Fibroblast of skin of left biceps (primary cell): ENCODE results near the gene TOP3B.
"Not testable (repeated sequence)": the region's sequence is repeated elsewhere in the genome, so short reads cannot be mapped to it uniquely, and the experiment has no call there.

Source experiments
- DNase-seq, 2 experiments: peaks; one replicate each; pipeline ENCODE4 v3.0.0-alpha.2; 2013; ENCODE audit warnings: low read depth in 2 of 2

TOP3B gene

DNA sequence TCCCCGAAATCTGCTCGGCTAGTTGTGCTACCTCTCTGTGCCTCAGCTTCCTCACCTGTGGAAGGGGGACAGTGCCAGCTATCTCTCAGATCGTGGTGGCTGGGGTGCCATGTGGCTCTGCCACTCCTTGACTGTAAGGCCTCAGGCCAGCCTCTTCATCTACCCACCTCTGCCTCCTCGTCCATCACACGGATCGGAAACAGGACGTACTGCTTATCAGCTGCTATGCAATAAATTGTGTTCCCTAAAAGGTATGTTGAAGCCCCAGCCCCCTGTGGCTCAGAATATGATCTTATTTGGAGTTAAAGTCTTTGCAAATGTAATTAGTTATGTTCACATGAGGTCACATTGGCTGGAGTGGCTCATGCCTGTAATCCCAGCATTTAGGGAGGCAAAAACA, 37.7 kb downstream of the TOP3B start:
- no peak for DNase-seq

DNA sequence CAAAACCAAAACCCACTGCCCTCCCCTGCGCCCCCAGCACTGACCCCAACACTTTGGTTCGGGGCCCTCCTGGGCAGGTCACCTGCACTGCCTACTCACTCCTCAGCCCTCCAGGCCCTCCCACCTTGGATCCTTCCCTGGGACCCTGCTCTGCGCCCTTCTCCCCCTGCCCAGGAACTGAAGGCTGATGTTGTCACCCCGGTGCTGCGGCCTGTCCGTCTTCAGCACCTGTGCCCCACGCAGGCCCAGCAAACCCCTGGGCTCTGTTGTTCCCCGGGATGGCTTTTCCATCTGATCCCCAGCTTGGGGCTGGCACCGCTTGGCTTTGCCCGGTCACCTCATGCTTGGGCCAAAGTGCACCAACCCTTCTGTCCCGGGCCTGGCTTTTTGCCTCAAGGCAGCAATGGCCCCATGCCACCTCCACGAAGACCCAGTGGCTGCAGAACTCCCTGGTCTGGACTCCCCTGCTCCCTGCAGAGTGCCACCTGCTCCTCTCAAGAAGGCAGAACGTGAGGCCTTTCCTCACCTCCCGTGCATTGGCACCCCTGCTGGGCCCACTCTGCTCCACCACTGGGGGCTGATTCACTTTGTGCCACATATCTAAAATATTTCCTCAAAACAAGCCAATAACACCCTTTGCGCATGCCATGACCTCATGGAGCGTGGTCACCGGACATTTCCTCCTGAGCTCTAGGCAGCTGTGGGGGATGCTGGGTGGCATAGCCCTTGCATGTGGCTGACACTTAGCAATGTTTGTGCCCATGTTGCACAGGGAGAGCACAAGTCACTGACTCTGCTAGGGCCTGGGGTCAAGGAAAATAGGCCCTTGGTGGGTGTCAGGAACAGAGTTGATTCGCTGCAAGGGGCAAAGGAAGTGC, 38.8 kb downstream of the TOP3B start:
- DNase-seq = no peak

GRCh38 chr22:21942407-21943343, 39.9 kb downstream of the TOP3B start:
- DNase-seq = peak; percentile 47 to 48

DNA sequence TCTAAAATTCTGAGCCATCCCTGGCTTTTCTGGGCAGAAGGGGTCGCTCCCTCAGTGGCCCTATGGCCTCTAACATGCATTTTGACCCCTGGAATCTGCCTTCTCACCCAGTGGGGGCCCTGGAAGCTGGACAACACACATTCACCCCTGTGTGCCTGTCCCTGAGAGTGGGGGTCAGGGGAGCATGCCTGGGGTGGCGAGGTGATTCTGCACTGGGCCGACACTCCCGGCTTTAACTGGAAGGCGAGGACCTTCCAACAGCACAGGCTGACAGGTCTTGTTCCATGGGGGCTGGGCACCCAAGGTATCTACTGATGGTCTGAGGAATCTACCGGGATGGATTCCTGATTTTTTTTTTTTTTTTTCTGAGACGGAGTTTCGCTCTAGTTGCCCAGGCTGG, 40.7 kb downstream of the TOP3B start:
- DNase-seq = no peak

- no peak for DNase-seq
Observed at GRCh38 chr22:21940521-21940920, 42.1 kb downstream of the TOP3B start.

DNA sequence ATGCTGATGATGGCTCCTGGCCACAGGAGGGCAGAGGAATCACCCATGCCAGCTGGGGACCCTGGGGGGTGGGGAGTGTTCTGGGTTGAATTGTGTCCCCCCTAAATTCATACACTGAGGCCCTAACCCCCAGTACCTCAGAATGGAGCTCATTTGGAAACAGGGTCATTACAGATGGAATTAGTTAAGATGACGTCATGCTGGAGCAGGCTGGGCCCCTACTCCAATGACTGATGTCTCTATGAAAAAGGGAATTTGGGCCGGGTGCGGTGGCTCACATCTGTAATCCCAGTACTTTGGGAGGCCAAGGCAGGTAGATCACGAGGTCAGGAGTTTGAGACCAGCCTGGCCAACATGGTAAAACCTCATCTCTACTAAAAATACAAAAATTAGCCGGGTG, 42.7 kb downstream of the TOP3B start:
- not testable (repeated sequence) for DNase-seq

DNA sequence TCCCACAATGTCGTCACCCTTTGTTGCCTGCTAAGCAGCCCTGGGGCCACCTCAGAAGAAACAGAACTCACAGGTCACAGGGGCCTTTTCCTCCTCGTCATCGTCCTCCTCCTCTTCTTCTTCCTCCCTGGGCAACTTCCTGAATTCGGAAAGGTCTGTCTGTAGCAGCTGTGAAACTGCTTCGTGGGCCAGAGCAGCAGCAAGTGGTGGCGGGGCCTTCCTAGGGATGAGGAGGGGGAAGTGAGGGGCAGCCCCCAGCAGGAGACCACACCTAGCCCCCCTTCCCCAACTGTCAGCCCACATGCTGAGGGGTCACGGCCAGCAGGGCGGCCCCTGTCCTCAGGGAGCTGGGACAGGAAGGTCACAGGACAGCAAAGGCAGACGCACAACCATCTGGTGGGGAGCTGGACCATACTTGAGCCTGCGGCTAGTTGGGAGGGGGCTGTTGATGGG, 43.1 kb downstream of the TOP3B start:
- DNase-seq = no peak

GRCh38 chr22:21938906-21939305, 43.7 kb downstream of the TOP3B start:
- DNase-seq = no peak

DNA sequence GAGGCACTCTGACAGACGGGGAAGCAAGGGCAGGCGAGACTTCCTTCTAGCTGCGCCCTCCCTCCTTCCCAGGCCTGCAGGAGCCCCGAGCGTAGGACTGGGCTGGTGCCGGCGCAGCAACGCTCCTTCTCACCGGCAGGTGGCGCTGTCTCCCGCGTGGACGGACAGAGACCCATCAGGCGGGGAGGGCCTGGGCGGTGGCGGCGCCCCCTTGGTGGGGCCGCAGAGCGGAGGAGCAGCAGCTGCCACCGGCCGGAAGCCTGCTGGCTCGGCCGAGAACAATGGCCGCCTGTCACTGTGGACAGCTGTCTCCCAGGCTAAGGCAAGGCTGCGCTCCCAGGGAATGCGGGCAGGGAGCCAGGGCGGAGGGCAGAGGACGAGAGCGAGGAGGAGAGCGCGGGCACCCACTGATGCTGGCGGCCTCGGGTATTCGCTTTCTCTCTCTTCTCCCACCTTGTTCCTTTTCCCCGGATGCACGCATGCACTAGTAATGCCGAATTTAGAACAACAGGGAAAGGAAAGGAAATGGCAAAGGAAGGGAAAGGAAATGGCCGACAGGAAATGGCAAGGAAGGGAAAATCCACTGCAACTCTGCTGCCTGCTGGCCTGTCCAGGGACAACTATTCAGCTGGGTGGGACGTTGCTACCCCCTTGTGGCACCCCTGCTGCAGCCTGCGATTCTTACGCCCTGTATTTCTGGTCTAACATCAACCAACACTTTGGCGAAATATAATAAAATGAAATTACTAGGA, 44.3 kb downstream of the TOP3B start:
- DNase-seq = peak; percentile 72 to 74

GRCh38 chr22:21937821-21938070, 44.8 kb downstream of the TOP3B start:
- no peak for DNase-seq

DNA sequence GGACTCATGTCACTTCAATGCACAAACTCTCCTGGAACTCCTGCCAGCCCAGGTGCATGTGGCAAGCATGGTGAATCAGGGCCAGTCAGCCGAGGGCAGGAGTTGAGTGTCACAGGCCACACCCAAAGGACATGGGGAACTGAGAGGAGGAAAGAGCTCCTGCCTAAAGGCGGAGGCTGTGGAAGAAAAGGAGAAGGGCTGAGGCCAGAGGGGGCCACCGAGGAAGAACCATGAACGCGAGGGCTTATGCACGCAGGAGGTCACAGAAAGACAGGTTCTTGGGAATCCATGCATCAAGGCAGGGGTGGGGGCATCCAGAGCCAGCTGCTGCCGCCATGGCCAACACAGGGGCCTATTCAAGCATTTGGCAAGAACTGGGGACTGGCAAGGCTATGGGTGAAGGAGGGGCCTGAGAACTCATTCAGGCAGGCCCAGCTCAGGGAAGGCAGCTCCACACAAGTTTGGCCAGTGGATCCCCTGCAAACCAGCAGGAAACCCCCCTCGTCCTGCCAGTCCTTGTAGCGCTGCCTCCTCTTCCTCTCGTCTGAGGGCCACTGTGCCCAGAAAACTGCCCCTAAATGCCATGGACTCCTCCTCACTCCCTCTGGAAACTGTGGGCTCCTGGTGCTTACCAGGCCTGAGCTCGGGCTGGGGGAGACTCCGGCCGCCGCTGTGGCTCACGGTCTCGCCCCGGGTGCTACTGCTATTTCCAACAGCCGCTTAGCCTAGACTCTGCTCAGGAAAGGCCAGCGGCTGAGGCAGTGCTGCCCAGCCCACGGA, 45.4 kb downstream of the TOP3B start:
- no peak for DNase-seq

GRCh38 chr22:21936151-21936775, 46.3 kb downstream of the TOP3B start:
- DNase-seq = no peak

GRCh38 chr22:21933910-21934309, 48.7 kb downstream of the TOP3B start:
- DNase-seq = no peak

DNA sequence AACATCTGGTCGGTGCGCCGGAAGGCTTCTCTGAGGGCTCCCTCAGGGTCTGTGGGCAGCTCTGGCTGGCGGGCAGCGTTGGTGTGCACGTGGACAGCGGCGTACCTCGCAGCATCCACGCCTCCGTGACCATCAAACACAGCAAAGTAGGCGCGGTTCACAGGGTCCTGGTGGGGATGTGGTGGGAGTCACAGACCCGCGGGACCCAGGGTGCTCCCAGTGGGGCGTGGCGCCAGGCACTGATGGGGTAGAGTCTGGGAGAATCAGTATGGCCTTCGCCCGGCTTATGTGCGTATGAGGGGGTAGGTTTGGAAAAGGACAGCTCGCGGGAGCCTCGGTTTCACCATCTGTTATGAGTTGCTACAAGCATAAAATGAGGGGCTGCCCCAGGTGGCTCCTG, 49.2 kb downstream of the TOP3B start:
- DNase-seq = no peak

DNA sequence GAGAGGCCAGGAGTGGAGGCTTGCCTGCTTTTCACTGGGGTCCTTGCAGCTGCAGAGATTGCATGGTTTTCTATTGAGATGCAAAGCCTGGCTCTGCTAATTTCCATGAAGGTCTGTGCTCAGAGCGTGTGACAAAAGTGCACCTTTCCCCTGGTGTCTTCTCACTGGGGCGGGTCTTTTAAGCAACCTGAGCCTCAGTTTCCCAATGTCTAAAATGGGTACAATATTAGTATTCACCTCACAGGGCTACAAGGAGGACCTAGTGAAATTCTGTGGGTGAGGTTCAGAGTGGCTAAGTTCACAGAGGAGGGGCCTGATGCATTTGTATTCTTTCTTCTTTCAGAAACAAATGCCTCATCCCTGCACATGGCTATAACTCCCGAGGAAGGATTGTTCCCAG, 50.2 kb downstream of the TOP3B start:
- no peak for DNase-seq

GRCh38 chr22:21931056-21931455, 51.5 kb downstream of the TOP3B start:
- DNase-seq = no peak

DNA sequence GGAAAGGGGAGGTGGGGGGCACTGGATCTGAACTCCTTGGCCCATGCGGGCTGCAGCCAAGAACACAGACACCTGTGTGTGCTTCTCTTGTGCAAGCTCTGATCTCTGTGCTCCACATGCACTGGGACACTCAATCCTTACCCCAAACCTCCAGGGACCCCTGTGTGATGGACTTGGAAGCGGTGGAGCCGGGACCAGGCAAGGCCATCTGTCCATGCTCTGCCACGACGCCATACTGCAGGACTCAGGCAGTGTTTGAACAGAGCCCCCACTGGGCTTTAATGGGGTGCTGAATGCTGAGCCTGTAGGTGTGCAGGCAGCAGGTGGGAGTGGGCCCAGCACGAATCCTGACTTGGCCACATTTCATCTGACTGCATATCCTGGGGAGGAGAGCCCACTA, 53.3 kb downstream of the TOP3B start:
- no peak for DNase-seq

DNA sequence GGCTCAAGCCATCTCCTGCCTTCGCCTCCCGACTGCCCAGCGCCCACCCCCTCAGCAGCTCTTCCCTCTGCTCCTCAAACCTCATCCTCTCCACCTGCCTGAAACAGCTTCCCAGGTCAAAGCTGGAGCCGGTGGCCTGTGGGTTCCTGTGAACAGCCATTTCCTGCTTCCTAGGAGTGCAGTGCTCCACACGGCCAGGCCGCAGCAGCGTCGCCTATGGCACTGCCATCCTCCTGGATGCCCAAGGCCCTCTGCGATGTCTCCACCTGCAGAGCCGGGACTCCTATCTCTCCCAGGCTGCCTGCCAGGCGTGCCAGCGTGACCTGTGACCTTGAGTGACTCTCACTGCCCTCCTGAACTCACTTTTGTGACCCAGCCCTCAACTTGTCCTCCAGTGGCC, 54.5 kb downstream of the TOP3B start:
- DNase-seq = no peak

DNA sequence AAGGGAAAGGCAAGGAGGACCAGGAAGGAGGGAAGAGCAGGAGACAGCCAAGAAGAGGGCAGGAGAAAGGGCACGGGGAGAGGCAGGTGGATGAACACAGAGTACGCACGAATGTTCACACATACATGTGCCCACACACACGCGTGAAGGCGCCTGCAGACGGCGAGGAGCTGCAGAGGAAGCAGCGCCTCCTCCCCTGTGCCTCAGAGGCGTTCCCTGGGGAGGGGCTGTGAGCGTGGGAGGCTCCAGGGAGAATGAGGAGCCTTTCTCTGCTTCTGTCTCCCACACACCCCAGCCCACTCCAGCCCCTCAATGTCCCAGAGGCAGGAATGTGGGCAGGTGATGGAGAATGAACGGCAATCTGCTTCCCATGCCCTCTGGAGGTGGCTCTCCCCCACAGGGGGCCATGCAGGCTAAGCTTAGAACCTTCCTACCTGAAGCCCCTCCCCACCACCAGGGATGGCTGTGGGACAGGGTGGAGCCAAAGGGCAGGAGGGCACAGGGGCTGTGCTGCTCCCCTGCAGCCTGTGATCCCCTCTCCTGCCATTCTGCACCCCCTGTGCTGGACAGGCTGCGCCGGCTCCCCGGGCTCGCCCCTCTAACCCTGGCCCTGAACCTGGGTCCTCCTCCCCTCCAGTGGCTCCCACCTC, 55.3 kb downstream of the TOP3B start:
- DNase-seq = no peak

DNA sequence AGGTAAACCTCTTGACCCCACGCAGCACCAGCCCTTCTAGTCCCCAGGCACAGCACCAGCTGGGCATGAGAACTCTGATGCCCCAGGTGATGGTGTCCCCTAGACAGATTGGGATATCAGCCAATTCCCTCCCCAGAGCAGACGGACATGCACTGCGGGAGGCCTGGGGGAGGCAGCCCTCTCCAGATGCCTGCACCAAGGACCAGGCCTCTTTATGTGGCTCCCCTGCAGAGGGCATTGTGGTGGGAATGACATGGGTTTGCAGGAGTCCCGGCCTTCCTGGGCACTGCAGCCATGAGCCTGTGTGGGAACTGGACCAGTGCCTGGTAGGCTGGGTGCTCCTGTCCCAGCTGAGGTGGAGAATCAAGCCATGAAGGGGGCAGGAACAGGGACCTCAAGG, 55.9 kb downstream of the TOP3B start:
- DNase-seq = no peak
